A549 treated with Mapracorat at 1 μM for 4 hours (cell line): Measurements from ENCODE around the gene CHRNA7. TPM values are rescaled to one million over a fixed set of nuclear protein-coding genes. Genes with fewer than 3 reads are reported as not detected.

ENCODE experiments used
- total RNA-seq: library from RNA; stranded (reverse); fragments of 200-300 nt; extraction: Qiagen RNA extraction; gene quantifications from 5 replicates; pipeline ENCODE4 v1.2.3, GENCODE V29; 2022

Gene CHRNA7
- total RNA-seq: 4.1 to 5.0 TPM (median 4.3 TPM) in 5 replicates

DNA sequence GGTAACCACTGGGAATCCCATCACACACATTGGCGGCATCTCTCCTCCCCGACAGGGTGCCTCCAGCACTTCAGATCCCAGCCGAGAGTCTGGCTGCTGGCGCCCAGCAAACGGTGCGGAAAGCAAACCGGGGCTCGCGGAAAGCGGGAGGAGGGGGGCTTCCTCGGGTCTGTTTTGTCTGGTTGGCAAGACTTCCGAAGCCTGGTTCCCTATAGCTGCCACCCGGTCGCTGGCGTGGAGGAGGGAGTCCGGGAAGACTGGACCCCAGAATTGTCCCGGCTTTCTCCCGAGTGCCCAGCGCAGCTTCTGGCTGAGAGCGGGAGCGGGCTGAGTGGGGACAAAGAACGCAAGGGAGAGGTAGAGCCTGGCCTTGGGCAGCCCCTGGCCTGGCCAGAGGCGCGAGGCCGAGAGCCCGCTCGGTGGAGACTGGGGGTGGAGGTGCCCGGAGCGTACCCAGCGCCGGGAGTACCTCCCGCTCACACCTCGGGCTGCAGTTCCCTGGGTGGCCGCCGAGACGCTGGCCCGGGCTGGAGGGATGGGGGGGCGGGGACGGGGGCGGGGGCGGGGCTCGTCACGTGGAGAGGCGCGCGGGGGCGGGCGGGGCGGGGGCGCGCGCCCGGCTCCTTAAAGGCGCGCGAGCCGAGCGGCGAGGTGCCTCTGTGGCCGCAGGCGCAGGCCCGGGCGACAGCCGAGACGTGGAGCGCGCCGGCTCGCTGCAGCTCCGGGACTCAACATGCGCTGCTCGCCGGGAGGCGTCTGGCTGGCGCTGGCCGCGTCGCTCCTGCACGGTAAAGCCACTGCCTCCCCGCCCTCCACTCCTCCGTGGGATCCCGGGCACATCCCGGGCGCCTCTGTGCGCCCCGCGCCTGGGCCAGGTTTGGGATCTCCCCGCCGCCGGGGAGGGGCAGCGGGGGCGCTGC, at the start of gene CHRNA7:
Gene CHRNA7 (plus strand): TSS at position 654 of the 920 bp plus-strand sequence. CDS start 80 bp downstream, at position 734.

Other genes with a start within 250 kb of the CHRNA7 start
- gene OTUD7A, start 159.8 kb upstream of the CHRNA7 start, total RNA-seq: 0.08 to 0.43 TPM (median 0.29 TPM) in 5 replicates